HepG2 (cell line): Measurements from ENCODE around the gene MTFP1. TPM values are rescaled to one million over a fixed set of nuclear protein-coding genes. Genes with fewer than 3 reads are reported as not detected.

Experiments
- CC2D1A ChIP-seq: sonication (generic); formaldehyde crosslinking; IDR thresholded peaks from 2 replicates; pipeline ENCODE4 v1.8.1; 2023; ENCODE audit warnings: mild to moderate bottlenecking, missing genetic modification reagents
- SOX13 ChIP-seq, 3 experiments: fragments of 450-650 bp in 1 of 3; sonication (generic) in 1 of 3; formaldehyde crosslinking in 1 of 3; IDR thresholded peaks in 2 of 3; conservative IDR thresholded peaks in 1 of 3; 2 replicates each; pipeline versions ENCODE4 v1.5.0 to v1.6.1; 2016 to 2020; ENCODE audit warnings: antibody characterized with exemption in 1 of 3, mild to moderate bottlenecking in 1 of 3, missing compliant biosample characterization in 1 of 3, missing genetic modification reagents in 1 of 3, moderate library complexity in 1 of 3
- TEAD2 ChIP-seq: sonication (generic); formaldehyde crosslinking; IDR thresholded peaks from 2 replicates; pipeline ENCODE4 v1.9.0; 2021; ENCODE audit warnings: missing genetic modification reagents
- ZNF30 ChIP-seq: sonication (generic); formaldehyde crosslinking; IDR thresholded peaks from 2 replicates; pipeline ENCODE4 v1.5.0; 2020; ENCODE audit warnings: mild to moderate bottlenecking, missing genetic modification reagents
- ZNF547 ChIP-seq: sonication (generic); formaldehyde crosslinking; IDR thresholded peaks from 2 replicates; pipeline ENCODE4 v1.5.1; 2020; ENCODE audit warnings: mild to moderate bottlenecking, missing genetic modification reagents
- polyA plus RNA-seq, 8 experiments: library from polyadenylated mRNA; depleted of rRNA in 3 of 8; stranded (reverse) in 7 of 8; unstranded in 1 of 8; fragments of >200 nt; fragmentation: Illumina TruSeq in 4 of 8; extraction: Trizol in 4 of 8; gene quantifications; 2 replicates each; pipeline versions ENCODE4 v1.2.1 to v1.2.3, GENCODE V29; 2011 to 2016; ENCODE audit warnings: low read depth in 4 of 8, missing spikeins in 1 of 8, mixed read lengths in 1 of 8; ENCODE audit not compliant: insufficient read depth in 1 of 8
- total RNA-seq, 5 experiments: library from RNA; depleted of rRNA; stranded (reverse); fragments of >200 nt; fragmentation: Illumina TruSeq; extraction: Trizol; gene quantifications; 2 replicates each; pipeline ENCODE4 v1.2.3, GENCODE V29; 2016; ENCODE audit warnings: low read depth in 1 of 5
- TF ChIP-seq, protein P1 (sequence below): sonication (generic); formaldehyde crosslinking; IDR thresholded peaks from one replicate; pipeline ENCODE4 v1.5.1; 2020; ENCODE audit warnings: mild to moderate bottlenecking, missing genetic modification reagents; ENCODE audit errors: not compliant biosample characterization
- TF ChIP-seq, protein P2 (sequence below): sonication (generic); formaldehyde crosslinking; IDR thresholded peaks from 2 replicates; pipeline ENCODE4 v1.5.1; 2020; ENCODE audit warnings: missing genetic modification reagents, mild to moderate bottlenecking, borderline replicate concordance
- TF ChIP-seq, protein P3 (sequence below): sonication (generic); formaldehyde crosslinking; IDR thresholded peaks from 2 replicates; pipeline ENCODE4 v1.4.0; 2020; ENCODE audit warnings: missing genetic modification reagents, borderline replicate concordance

Gene MTFP1
- total and polyA plus RNA-seq, 2 of the 13 experiments (the other 11 are each of a cell fraction or from before 2014, with no cell fraction given) = 29.5 to 45.6 TPM

DNA sequence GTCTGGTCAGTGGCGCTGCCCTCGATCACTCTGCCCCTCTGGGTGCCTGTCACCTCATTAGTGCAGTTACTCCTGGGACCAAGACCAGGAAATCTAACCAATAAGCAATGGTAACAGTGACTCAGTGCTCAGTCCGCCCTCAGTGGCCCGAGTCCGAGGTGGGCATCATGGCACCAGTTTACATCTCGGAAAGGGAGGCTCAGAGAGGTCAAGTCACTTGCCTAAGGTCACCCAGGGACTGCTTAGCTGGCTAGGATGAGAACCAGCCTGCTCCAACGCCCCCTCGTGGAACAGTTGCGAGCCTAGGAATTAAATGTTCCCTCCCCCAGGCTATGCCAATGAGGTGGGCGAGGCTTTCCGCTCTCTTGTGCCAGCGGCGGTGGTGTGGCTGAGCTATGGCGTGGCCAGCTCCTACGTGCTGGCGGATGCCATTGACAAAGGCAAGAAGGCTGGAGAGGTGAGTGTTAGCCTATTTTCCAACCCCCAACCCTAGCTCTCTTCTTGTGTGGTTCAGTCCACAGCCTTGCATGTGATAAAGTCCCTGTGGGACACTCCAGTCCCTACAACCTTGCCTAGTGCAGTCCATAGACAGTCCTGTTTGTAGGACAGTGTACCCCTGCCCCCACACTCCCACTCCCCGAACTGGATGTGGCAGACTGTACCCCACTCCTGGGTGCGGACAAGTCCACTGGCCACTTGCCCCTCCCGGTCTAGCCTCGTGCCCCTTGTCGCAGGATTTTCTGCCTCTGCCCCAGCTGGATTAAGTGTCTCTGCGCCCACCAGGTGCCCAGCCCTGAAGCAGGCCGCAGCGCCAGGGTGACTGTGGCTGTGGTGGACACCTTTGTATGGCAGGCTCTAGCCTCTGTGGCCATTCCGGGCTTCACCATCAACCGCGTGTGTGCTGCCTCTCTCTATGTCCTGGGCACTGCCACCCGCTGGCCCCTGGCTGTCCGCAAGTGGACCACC, 1.1 kb downstream of the MTFP1 start (continued):
- TF ChIP-seq, protein P1, sequence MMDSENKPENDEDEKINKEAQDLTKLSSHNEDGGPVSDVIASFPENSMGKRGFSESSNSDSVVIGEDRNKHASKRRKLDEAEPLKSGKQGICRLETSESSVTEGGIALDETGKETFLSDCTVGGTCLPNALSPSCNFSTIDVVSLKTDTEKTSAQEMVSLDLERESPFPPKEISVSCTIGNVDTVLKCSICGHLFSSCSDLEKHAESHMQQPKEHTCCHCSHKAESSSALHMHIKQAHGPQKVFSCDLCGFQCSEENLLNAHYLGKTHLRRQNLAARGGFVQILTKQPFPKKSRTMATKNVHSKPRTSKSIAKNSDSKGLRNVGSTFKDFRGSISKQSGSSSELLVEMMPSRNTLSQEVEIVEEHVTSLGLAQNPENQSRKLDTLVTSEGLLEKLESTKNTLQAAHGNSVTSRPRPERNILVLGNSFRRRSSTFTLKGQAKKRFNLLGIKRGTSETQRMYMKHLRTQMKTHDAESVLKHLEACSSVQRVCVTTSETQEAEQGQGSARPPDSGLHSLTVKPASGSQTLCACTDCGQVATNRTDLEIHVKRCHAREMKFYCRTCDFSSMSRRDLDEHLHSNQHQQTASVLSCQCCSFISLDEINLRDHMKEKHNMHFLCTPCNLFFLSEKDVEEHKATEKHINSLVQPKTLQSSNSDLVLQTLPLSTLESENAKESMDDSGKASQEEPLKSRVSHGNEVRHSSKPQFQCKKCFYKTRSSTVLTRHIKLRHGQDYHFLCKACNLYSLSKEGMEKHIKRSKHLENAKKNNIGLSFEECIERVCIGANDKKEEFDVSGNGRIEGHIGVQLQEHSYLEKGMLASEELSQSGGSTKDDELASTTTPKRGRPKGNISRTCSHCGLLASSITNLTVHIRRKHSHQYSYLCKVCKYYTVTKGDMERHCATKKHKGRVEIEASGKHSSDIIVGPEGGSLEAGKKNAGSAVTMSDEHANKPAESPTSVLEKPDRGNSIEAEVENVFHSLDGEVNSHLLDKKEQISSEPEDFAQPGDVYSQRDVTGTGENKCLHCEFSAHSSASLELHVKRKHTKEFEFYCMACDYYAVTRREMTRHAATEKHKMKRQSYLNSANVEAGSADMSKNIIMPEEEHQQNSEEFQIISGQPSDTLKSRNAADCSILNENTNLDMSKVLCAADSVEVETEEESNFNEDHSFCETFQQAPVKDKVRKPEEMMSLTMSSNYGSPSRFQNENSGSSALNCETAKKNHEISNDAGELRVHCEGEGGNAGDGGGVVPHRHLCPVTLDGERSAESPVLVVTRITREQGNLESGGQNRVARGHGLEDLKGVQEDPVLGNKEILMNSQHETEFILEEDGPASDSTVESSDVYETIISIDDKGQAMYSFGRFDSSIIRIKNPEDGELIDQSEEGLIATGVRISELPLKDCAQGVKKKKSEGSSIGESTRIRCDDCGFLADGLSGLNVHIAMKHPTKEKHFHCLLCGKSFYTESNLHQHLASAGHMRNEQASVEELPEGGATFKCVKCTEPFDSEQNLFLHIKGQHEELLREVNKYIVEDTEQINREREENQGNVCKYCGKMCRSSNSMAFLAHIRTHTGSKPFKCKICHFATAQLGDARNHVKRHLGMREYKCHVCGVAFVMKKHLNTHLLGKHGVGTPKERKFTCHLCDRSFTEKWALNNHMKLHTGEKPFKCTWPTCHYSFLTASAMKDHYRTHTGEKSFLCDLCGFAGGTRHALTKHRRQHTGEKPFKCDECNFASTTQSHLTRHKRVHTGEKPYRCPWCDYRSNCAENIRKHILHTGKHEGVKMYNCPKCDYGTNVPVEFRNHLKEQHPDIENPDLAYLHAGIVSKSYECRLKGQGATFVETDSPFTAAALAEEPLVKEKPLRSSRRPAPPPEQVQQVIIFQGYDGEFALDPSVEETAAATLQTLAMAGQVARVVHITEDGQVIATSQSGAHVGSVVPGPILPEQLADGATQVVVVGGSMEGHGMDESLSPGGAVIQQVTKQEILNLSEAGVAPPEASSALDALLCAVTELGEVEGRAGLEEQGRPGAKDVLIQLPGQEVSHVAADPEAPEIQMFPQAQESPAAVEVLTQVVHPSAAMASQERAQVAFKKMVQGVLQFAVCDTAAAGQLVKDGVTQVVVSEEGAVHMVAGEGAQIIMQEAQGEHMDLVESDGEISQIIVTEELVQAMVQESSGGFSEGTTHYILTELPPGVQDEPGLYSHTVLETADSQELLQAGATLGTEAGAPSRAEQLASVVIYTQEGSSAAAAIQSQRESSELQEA (CRISPR knock-in tag) = no peak
- TF ChIP-seq SOX13 (IDR thresholded peaks at IDR 0.05) (no peak), SOX13 (CRISPR knock-in tag; conservative IDR thresholded peaks at IDR 0.05 in 1 of 2, IDR thresholded peaks at IDR 0.05 in 1 of 2) (peak in 1 of 2 experiments; percentile 9; a peak in 1 of 4 replicates), ZNF30 (CRISPR knock-in tag) (no peak), ZNF547 (CRISPR knock-in tag) (no peak), CC2D1A (0 out of 2 replicates have a peak, but pooled peaks have one; percentile 32), TEAD2 (CRISPR knock-in tag) (no peak)
- TF ChIP-seq, protein P2, sequence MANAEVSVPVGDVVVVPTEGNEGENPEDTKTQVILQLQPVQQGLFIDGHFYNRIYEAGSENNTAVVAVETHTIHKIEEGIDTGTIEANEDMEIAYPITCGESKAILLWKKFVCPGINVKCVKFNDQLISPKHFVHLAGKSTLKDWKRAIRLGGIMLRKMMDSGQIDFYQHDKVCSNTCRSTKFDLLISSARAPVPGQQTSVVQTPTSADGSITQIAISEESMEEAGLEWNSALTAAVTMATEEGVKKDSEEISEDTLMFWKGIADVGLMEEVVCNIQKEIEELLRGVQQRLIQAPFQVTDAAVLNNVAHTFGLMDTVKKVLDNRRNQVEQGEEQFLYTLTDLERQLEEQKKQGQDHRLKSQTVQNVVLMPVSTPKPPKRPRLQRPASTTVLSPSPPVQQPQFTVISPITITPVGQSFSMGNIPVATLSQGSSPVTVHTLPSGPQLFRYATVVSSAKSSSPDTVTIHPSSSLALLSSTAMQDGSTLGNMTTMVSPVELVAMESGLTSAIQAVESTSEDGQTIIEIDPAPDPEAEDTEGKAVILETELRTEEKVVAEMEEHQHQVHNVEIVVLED (CRISPR knock-in tag) = no peak
- TF ChIP-seq, protein P3, sequence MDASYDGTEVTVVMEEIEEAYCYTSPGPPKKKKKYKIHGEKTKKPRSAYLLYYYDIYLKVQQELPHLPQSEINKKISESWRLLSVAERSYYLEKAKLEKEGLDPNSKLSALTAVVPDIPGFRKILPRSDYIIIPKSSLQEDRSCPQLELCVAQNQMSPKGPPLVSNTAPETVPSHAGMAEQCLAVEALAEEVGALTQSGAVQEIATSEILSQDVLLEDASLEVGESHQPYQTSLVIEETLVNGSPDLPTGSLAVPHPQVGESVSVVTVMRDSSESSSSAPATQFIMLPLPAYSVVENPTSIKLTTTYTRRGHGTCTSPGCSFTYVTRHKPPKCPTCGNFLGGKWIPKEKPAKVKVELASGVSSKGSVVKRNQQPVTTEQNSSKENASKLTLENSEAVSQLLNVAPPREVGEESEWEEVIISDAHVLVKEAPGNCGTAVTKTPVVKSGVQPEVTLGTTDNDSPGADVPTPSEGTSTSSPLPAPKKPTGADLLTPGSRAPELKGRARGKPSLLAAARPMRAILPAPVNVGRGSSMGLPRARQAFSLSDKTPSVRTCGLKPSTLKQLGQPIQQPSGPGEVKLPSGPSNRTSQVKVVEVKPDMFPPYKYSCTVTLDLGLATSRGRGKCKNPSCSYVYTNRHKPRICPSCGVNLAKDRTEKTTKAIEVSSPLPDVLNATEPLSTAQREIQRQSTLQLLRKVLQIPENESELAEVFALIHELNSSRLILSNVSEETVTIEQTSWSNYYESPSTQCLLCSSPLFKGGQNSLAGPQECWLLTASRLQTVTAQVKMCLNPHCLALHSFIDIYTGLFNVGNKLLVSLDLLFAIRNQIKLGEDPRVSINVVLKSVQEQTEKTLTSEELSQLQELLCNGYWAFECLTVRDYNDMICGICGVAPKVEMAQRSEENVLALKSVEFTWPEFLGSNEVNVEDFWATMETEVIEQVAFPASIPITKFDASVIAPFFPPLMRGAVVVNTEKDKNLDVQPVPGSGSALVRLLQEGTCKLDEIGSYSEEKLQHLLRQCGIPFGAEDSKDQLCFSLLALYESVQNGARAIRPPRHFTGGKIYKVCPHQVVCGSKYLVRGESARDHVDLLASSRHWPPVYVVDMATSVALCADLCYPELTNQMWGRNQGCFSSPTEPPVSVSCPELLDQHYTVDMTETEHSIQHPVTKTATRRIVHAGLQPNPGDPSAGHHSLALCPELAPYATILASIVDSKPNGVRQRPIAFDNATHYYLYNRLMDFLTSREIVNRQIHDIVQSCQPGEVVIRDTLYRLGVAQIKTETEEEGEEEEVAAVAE (CRISPR knock-in tag) = no peak
